ENCODE measurements around the gene MPRIP. TPM values are rescaled to one million over a fixed set of nuclear protein-coding genes. Genes with fewer than 3 reads are reported as not detected.

The MPRIP gene
- total RNA-seq, 4 donors from 2014 or later, result 130 to 244 (median 155) TPM

DNA sequence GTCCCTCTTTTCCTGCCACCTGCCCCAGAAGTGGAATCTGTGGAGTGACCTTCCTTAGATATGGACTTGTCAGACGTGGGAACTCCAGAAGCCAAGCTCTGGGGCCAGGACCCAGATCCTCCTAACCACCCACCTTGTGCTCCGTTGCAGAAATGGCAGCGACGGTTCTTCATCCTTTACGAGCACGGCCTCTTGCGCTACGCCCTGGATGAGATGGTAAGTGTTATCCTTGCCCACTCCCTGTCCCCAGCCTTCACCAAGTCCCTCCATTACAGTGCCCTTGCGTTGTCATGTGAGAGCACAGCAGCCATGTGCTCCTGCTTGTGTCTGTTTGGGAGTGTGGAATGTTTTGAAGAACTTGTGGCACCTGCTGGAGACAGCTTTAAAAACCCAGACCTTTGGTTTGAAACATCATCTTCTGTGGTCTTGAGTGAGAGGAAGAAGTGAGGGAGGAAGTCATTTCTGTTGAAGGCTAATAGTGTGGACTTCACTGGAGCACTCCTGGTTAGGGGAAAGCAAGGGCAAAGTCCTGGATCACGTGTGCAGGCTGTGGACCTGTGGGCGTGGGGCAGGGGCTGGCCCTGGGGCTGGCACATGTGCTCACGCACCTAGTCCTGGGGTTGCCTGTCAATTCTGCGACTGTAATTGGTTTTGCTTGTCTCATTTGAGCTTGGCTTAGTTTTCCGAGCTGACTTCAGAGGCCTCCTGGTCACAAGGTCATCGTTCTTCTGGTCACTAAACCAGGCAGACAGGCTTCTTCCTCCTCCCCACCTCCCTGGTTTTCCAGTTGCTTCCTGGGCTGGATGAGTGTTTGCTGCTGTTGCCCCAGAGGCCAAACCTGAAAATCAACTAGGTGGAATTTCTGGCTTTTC is 35.8 kb downstream of the MPRIP start:
- intact Hi-C loops (cut with DNase I), result no loop called here
- H3K27me3 ChIP-seq, result no peaks in the 10 kb centered on the region
- 83 to 85% methylated on average over 15 of the region's 15 CpGs for WGBS, 2 donors
- H3K9me3 ChIP-seq, result no peaks in the 10 kb centered on the region
- peaks cover 37 to 75% of the 10 kb centered on the region in 2 donors for H3K4me1 ChIP-seq
- H3K36me3 ChIP-seq, result peaks cover 3 to 4% of the 10 kb centered on the region in 2 donors
- TF ChIP-seq, protein P1, sequence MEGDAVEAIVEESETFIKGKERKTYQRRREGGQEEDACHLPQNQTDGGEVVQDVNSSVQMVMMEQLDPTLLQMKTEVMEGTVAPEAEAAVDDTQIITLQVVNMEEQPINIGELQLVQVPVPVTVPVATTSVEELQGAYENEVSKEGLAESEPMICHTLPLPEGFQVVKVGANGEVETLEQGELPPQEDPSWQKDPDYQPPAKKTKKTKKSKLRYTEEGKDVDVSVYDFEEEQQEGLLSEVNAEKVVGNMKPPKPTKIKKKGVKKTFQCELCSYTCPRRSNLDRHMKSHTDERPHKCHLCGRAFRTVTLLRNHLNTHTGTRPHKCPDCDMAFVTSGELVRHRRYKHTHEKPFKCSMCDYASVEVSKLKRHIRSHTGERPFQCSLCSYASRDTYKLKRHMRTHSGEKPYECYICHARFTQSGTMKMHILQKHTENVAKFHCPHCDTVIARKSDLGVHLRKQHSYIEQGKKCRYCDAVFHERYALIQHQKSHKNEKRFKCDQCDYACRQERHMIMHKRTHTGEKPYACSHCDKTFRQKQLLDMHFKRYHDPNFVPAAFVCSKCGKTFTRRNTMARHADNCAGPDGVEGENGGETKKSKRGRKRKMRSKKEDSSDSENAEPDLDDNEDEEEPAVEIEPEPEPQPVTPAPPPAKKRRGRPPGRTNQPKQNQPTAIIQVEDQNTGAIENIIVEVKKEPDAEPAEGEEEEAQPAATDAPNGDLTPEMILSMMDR (IDR thresholded peaks at IDR 0.05), result no peak
- TF ChIP-seq POLR2A (IDR thresholded peaks at IDR 0.05), result no peak
- no peak overlapping the region for H3K4me3 ChIP-seq (replicated peaks in 1 of 3)
- DNase-seq, result no peak
- H3K27ac ChIP-seq, result no peak overlapping the region

DNA sequence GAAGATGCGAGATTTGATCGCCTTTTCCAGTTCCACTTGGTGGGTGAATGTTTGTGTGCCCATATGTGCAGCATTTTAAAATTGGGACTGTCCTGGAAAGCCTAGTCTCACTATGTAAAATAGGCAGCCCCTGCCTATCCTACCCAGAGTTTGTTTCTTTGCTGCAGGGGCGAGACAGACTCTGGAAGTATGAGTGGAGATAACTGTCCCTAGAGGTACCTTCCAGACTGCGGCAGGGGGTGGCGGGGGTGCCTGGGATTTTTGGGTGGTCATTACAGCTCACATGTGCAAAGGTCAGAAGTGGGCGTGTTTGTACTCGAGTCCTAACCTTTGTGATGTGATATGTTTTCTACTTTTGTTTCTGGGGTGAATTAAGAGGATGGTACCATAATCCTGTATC is 36.6 kb downstream of the MPRIP start:
- TF ChIP-seq, protein P1 (IDR thresholded peaks at IDR 0.05), result no peak
- no peak for TF ChIP-seq POLR2A (IDR thresholded peaks at IDR 0.05)
- H3K4me3 ChIP-seq (replicated peaks in 1 of 3), result no peak overlapping the region
- WGBS, 2 donors, result 88 to 89% methylated on average over 7 of the region's 7 CpGs
- no peaks in the 10 kb centered on the region for H3K27me3 ChIP-seq
- intact Hi-C loops (cut with DNase I), result no loop called here
- no peak for DNase-seq
- peaks cover 3 to 4% of the 10 kb centered on the region in 2 donors for H3K36me3 ChIP-seq
- no peaks in the 10 kb centered on the region for H3K9me3 ChIP-seq
- peaks cover 33 to 67% of the 10 kb centered on the region in 2 donors for H3K4me1 ChIP-seq
- no peak overlapping the region for H3K27ac ChIP-seq

DNA sequence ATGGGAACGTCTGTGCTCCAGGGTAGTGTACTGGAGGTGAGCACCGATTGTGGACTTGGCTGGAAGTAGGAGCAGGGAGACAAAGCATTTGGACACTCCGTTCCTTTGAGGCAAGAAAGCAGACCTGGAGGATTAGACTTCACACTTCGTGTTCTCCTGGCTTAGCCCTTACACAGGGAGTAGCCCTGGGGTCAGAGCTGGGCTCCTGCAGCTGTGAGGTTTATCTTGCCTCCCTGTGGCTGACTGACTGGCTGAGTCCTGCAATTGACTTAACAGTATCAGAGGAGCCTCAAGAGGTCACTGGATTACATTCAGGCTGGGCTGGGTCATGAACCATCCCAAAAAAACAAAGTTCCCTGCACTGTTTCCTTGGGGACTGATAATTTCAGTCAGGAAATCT is 37.1 kb downstream of the MPRIP start:
- TF ChIP-seq, protein P1 (IDR thresholded peaks at IDR 0.05), result no peak
- TF ChIP-seq POLR2A (IDR thresholded peaks at IDR 0.05), result no peak
- DNase-seq, result no peak
- Histone ChIP-seq H3K36me3 (peaks cover 4 to 8% of the 10 kb centered on the region in 2 donors), H3K27me3 (no peaks in the 10 kb centered on the region), H3K27ac (peak overlapping the region in 1 of 3 donors; percentile 57), H3K4me1 (peaks cover 28 to 62% of the 10 kb centered on the region in 2 donors), H3K4me3 (replicated peaks in 1 of 3) (no peak overlapping the region), H3K9me3 (no peaks in the 10 kb centered on the region)
- intact Hi-C loops (cut with DNase I), result no loop called here
- whole genome bisulfite sequencing, 2 donors, result 51 to 64% methylated on average over 4 of the region's 4 CpGs

DNA sequence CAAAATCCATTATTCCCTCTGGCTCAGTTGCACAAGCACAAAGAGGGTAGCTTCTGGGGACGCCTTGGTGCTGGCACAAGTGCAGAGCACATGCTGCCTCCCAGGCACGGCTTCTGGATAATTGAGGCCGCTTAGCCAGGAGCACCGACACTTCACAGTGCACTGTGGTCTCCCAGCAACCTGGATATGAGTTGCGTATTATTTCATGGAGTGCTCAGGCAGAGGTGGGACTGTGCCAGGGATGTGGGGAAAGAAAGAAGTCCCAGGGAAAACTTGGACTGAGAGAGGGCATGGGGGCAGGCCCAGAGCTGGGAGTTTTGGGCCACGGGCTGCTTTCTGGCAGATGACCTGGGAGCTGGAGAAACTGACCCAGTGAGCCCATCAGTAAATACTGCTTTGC is 37.5 kb downstream of the MPRIP start:
- 9 to 22% methylated on average over 6 of the region's 6 CpGs for WGBS, 2 donors
- DNase-seq, result peak; percentile 91 to 92
- H3K36me3 ChIP-seq, result peaks cover 4 to 9% of the 10 kb centered on the region in 2 donors
- H3K9me3 ChIP-seq, result no peaks in the 10 kb centered on the region
- TF ChIP-seq, protein P1 (IDR thresholded peaks at IDR 0.05), result no peak
- TF ChIP-seq POLR2A (IDR thresholded peaks at IDR 0.05), result no peak
- peaks cover 26 to 59% of the 10 kb centered on the region in 2 donors for H3K4me1 ChIP-seq
- no peaks in the 10 kb centered on the region for H3K27me3 ChIP-seq
- H3K4me3 ChIP-seq (replicated peaks in 1 of 3), result no peak overlapping the region
- H3K27ac ChIP-seq, result peak overlapping the region in 2 of 3 donors; percentile 10 to 57
- intact Hi-C loops (cut with DNase I), result no loop called here

DNA sequence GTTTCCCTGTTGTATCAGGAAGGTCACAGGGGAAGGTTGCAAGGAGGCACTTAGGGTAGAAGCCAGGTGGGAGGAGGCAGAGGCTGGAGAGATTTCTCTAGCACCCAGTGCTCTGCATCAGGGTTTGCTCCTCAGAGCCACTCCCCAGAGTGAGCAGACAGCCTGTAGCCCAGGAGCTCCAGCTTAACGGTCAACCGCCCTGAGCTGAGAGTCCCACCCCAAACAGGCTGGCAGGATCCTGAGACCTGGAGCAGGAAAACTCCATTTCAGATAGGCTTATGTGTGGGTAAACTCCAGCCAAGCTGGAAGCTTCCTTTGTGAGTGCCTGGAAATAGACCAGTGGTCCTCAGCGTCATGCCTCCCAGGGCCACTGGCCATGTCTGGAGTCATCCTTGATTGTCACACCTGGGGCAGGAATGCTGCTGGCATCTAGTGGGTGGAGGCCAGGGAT is 37.9 kb downstream of the MPRIP start:
- WGBS, 2 donors, result 33 to 48% methylated on average over 2 of the region's 3 CpGs
- Histone ChIP-seq H3K9me3 (no peaks in the 10 kb centered on the region), H3K27ac (peak overlapping the region in 2 of 3 donors; percentile 10 to 57), H3K4me3 (replicated peaks in 1 of 3) (no peak overlapping the region), H3K4me1 (peaks cover 24 to 55% of the 10 kb centered on the region in 2 donors), H3K36me3 (peaks cover 4 to 9% of the 10 kb centered on the region in 2 donors), H3K27me3 (no peaks in the 10 kb centered on the region)
- TF ChIP-seq POLR2A (IDR thresholded peaks at IDR 0.05), result no peak
- TF ChIP-seq, protein P1 (IDR thresholded peaks at IDR 0.05), result no peak
- intact Hi-C loops (cut with DNase I), result no loop called here
- DNase-seq, result peak; percentile 19 to 26
